GM19023 (cell line): ENCODE data around the gene RGS6.

Experiments
- ATAC-seq: cut with Tn5 transposase; IDR thresholded peaks from one replicate; pipeline ENCODE4 v1.9.1; 2021; ENCODE audit warnings: mild to moderate bottlenecking, moderate library complexity; ENCODE audit not compliant: unreplicated experiment

RGS6 gene

DNA sequence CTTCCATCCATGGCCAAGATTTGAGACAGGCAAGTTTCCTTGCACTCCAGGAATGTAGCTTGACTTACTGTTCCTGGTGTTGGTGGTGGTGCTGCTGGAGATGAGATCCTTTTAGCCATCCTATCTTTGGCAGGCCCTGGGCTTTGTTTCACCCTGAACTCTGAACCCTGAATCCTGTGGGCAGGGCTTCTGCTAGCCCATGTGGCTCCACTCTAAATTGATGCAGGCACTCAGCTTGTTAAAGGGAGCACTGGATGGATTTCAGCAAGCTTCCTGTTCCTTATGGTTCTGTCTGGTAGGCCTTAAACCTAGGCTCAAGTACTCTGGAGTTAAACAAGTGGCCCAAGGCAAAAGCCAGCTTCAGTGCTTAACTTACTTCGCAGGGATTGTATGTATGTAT lies 138.2 kb downstream of the RGS6 start:
- ATAC-seq = no peak

- no peak for ATAC-seq
Measured at GRCh38 chr14:72075649-72076334, 143.6 kb downstream of the RGS6 start.

DNA sequence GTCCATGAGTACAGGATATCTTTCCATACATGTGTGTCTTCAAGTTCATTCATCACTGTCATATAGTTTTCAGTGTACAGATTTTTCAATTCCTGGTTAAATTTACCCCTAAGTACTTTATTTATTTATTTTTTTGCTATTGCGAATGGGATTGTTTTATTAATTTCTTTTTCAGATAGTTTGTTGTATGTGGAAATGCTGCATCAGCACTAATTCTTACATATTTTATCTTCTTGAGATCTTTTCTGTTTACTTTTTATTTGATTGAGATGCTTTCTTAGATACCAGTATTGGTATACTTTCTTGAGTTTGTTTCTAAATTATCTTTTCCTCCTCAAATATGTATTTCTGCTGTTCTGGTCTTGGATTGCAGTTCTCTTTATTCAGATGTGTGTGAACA lies 148.9 kb downstream of the RGS6 start:
- no peak for ATAC-seq

GRCh38 chr14:72084935-72085334 lies 152.7 kb downstream of the RGS6 start:
- ATAC-seq = no peak

- ATAC-seq = no peak
Measured at GRCh38 chr14:72089625-72090024, 157.4 kb downstream of the RGS6 start.

GRCh38 chr14:72094844-72095582 lies 162.8 kb downstream of the RGS6 start:
- ATAC-seq = no peak

GRCh38 chr14:72097173-72097783 lies 165.0 kb downstream of the RGS6 start:
- no peak for ATAC-seq

DNA sequence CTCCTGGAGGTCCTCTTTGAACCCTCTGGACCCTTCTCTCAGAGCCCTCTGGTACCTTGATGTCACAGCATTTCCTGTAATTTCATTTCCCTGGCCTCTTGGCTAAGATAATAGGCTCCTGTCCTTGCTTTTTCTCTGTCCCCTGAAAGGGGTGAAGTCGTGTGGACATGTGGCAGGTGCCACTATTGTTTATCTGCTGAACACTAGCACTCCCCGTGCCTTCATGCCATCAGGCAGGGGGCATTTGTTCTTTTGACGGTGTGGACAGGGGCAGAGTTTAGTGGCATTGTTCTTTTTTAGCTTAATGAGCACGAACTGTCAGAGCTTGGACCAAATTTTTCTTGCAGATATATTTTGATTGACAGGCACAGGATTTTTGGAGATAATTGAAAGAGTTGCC lies 166.0 kb downstream of the RGS6 start:
- ATAC-seq = no peak

GRCh38 chr14:72099566-72099965 lies 167.3 kb downstream of the RGS6 start:
- no peak for ATAC-seq

GRCh38 chr14:72104011-72104613 lies 171.9 kb downstream of the RGS6 start:
- no peak for ATAC-seq

DNA sequence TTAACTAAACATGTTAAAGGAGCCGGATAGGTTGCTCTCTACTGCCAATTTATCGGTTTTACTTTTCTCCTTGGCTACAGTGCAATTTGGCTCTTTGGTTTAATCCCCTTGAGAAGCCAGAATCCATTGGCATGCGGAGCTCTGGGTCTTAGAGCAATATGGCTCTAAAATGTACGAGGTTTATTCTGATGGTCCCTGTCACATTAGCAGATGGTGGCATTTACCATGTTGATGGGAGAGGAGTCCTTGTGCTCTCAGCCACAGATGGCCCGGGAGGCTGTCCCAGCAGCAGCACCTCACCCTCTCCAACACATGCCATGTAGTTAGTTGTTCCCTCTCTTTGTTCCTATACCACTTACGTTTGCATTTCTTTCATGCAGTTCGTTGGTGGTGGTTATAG lies 179.7 kb downstream of the RGS6 start:
- no peak for ATAC-seq

- no peak for ATAC-seq
Measured at GRCh38 chr14:72118841-72119240, 186.6 kb downstream of the RGS6 start.

DNA sequence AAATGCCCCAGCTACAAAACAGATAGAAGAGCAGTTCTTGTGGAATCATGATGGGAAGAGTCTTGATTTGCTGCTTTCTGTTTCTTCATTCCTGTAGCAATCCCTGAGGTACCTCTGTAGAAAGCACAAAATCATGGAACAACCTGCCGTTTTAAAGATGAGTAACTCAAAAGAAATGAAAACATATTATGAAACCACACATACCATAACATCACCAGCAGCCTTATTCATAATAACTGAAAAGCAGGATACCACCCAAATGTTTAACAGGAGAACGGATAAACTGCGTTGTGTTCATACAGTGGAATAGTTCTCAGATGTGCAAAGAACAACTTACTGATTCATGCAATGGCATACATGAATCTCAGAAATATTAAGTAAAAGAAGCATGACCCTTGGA lies 188.1 kb downstream of the RGS6 start:
- ATAC-seq = no peak

DNA sequence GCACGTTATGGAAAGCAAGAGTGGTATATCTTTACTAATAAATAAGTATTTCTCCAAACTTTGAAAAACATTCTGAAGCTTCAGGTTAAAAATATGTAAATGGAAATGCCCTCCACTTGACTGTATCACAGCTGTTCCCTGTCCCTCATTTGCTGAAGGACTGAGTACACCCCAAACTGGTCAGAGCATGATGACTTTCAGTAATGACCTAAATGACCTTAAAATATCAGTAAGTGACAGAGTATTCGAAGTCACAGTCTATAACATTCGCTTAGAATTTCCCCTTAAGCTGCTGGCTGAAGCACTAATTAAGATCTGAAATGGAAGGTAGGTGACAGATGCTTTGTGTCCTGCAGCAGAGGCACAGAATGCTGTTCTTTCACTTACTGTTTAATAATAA lies 191.5 kb downstream of the RGS6 start:
- no peak for ATAC-seq

DNA sequence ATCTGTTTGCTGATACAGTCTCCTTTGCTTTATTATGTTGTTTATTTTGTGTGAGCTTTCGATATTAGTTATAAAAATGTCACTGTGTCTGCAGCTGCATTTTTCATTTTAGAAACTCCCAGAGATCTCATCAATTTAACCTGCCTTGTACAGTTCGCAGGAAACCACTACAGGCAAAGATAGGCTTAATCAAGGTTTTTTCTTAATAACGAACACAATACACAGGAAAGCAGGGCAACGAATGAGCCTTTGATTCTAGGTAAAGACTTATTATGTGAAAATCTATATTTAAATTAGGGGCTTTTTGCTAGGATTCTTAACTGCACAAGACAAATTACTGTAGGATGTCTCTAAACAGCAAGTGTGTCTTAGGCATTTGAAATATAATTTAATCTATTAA lies 191.9 kb downstream of the RGS6 start:
- no peak for ATAC-seq

GRCh38 chr14:72126091-72126490 lies 193.9 kb downstream of the RGS6 start:
- no peak for ATAC-seq

DNA sequence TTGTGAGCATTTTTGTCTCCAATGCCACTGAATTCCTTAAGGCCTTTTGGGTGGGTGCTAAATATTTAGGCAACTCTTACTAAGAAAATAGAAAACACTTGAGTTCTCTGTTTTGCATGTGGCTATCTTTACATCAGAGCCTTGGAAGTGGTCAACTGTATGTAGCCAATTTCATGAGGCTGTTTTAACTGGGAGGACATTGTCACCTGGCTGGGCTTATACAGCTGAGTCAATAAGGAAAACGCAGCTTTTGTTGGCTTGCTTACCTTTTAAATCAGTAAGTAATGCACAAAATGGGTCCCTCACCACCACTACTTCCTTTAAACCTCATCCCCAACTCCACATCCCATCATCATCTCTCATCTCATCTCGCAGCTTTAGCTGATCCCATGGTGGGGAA lies 194.3 kb downstream of the RGS6 start:
- no peak for ATAC-seq

DNA sequence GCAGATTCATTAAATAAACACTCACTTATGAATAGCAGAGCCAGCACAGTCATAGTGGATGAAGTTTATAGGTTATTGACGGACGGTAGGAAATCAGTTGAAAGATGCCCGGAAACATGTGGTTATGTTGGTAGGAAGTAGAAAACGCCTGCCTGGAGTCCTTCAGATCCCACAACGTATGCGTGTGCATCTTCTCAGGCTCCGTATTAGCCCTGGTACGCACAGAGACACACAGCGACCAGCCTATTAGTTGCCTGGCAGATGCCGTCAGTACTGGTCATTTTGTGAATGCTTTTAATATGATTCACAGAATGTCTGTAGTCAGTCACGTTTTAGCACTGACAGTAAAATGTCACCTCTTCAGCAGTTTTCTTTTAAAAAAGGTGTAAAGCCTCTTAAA lies 196.4 kb downstream of the RGS6 start:
- ATAC-seq = no peak

DNA sequence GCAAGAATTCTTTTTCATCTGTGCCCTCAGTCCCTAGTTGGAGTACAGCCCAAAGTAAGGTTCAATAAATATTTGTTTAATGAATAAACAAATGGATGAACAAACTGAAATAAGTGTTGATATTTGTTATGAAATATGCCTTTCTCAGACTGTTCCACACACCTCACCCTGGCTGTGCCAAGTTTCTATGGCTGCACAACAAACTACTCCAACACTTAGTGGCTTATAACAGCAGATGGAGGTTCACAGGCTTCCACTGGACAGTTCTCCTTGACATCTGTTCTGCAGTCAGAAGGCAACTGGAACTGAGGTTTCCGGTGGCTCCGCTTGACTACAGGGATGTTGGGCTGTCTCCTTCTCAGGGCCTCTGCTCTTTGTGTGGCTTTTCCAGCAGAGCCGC lies 197.1 kb downstream of the RGS6 start:
- ATAC-seq = no peak

DNA sequence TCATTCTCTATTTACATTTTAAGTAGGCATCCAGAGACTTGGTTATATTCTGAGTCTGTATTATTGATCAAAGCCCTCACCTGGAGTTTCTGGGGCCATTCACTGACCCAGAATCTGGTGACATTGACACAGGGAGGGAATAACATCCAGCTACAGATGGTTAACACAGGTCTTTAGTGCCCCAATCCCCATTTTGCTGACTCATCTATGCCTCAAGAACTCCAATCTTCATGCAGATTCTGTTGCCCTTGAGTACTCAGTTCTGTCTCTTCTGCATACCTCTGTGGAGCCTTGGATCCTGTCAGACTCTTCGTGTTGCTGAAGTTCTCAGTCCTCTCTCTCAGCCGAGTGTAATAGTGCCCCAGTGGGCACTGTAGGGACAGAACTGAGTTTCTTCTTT lies 208.9 kb downstream of the RGS6 start:
- ATAC-seq = no peak

DNA sequence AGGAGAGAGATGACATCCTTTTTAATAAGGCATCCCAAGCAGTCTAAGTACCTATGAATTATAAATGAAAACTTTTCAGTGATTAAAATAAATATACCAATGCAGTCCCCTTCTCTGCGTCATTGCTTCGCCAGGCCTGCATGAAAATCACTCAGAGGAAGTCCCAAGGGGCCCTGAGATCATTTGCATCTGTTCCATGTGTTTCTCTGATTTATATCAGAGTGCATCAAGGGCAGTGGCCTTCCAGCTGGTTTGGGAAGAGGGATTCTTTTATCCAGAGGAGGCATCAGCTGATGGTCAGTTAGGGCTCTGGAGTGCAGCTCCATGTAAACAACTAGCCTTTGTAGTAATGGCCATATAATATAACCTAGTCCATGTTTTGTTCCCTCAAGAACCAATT lies 210.1 kb downstream of the RGS6 start:
- no peak for ATAC-seq

DNA sequence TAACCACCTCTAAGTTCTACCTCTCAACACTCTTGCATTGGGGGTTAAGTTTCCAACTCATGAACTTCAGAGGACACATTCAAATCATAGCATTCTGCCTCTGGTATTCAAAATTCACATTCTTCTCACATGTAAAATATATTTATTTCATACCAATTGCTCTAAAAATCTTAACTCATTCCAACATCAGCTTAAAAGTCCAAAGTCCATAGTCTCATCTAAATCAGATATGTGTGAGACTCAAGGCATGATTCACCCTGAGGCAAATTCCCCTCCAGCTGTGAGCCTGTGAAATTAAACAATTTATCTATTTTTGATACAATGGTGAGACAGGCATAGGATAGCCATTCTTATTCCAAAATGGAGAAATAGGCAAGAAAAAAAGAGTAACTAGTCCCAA lies 214.0 kb downstream of the RGS6 start:
- ATAC-seq = no peak
